Epithelial cell of esophagus (primary cell): ENCODE results near the gene CDC123.

Experiments used
- DNase-seq: peaks from one replicate; pipeline ENCODE4 v3.0.0; 2010; ENCODE audit warnings: low read depth
- H3K4me3 ChIP-seq: 2 replicates; pipeline ENCODE4 v1.5.1; 2011; ENCODE audit warnings: mild to moderate bottlenecking, low read length, control low read depth
- TF ChIP-seq, protein P1 (sequence below): IDR thresholded peaks from 2 replicates; pipeline ENCODE4 v1.5.1; 2011; ENCODE audit warnings: low read depth, mild to moderate bottlenecking, low read length, control low read depth, inconsistent platforms; ENCODE audit not compliant: insufficient read depth; ENCODE audit errors: missing control alignments

CDC123 gene

DNA sequence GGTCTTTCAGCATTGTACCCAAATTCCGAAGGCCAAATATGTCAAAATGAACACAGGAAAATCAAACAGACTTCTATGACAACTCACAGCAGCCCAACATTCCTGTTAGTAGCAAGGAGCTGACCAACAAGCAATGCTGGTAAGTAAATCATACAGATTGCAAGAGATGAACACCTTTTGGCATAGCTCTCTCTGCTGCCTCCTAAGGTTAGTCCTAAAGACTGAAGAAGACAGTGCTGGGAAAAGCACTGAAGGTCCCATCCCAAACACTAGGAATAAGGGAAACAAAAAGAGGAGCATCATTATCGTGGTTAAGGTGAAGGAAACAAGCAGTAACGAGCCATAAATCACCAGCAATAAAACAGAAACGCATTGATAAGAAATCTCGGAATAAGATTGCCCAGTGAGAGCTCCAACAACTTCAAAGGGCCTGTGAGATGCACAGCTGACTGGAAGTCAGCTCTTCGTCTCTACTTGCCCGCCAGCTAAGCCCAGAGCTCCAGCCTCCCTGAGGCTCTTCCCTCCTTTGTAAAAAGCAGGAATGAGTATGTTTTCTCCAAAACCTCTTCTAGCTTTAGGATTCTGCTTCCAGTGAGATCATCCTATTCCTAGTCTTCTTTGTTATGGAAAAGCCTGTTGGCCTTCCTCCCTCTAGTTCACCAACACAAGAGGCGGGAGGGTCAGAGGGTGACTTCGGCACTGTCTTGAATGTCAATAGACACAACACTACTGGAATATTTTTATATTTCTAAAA lies 15.6 kb upstream of the CDC123 start:
- H3K4me3 ChIP-seq = no peak overlapping the region
- TF ChIP-seq, protein P1, sequence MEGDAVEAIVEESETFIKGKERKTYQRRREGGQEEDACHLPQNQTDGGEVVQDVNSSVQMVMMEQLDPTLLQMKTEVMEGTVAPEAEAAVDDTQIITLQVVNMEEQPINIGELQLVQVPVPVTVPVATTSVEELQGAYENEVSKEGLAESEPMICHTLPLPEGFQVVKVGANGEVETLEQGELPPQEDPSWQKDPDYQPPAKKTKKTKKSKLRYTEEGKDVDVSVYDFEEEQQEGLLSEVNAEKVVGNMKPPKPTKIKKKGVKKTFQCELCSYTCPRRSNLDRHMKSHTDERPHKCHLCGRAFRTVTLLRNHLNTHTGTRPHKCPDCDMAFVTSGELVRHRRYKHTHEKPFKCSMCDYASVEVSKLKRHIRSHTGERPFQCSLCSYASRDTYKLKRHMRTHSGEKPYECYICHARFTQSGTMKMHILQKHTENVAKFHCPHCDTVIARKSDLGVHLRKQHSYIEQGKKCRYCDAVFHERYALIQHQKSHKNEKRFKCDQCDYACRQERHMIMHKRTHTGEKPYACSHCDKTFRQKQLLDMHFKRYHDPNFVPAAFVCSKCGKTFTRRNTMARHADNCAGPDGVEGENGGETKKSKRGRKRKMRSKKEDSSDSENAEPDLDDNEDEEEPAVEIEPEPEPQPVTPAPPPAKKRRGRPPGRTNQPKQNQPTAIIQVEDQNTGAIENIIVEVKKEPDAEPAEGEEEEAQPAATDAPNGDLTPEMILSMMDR = no peak
- DNase-seq = peak; percentile 19

DNA sequence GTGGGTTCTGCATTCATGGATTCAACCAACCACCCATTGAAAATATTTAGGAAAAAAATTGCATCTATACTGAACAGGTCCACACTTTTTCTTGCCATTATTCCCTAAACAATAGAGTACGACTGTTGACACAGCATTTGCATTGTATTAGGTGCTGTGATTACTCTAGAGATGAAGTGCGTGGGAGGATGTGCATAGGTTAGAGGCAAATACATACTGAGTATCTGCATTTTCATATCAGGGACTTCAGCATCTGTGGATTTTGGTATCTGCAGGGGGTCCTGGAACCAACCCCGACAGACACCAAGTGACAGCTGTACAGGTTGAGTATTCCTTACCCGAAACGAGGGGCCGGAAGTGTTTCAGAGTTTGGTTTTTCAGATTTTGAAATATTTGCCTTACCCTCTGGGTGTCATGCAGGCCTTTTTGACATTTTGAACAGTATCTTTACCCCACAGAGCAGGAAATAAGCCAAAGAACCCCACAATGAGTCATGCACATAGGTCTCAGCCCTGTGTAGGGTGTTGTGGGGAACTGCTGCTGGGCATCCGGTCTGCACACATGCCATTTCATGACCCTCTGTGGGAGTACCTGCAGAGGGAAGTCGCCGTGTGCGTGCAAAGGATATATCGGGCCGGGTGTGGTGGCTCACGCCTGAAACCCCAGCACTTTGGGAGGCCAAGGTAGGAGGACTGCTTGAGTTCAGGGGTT lies 14.8 kb upstream of the CDC123 start:
- DNase-seq = peak; percentile 66
- H3K4me3 ChIP-seq = no peak overlapping the region
- TF ChIP-seq, protein P1 = no peak

DNA sequence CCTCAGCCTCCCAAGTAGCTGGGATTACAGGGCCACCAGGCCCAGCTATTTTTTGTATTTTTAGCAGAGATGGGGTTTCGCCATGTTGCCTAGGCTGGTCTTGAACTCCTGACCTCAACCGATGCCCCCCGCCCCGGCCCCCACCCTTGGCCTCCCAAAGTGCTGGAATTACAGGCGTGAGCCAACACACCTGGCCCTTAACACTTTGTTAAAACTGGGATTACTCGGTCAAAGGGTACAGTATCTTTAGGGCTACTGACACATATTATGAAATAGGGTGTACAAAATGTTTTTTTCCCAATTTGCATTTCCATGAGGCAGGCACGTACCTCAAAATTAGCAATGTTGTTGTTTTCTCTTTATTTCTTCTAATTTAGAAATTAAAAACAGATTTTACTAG lies 11.8 kb upstream of the CDC123 start:
- TF ChIP-seq, protein P1 = no peak
- DNase-seq = no peak
- H3K4me3 ChIP-seq = no peak overlapping the region

DNA sequence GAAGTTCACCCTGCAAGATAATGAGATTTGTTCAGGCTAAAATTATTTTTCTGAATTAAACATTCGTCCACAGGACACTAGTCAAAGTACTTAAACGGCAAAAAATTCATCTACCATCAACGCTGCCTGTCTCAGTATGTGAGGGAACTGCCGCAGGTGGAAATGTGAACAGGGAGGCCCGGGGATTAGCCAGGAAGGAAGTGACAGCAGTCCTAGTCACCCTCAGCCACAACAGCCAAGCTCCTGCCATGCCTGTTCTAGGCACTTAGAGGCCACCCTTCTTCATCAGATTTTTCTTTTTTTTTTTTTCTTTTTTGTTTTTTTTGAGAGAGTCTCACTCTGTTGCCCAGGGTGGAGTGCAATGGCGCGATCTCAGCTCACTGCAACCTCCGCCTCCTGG lies 9.7 kb upstream of the CDC123 start:
- TF ChIP-seq, protein P1 = no peak
- H3K4me3 ChIP-seq = no peak overlapping the region
- peak; percentile 67 for DNase-seq

DNA sequence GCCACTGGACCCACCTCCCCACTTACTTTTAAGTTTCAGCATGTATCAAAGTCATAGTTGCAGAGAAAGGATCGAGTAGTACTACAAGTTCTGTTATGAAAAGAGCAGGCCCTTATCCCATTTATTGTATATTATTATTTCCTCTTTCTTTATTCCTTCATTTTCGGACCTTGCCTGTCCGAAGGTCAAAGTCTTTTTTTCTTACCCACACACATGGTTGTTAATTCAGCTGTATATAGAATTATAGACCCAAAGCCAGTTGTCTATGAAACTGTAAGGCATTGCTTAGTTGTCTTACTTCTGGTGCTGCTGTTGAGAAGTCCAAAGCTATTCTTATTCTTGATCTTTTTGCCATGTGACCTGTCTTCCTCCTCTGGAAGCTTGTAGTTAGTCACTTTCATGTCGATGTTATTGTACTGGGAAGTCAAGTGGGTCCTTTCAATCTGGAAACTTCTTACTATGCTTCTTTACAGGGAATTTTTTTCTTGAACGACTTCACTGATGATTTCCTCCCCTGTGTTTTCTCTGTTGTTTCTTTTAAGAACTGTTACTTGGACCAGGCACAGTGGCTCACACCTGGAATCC lies 8.6 kb upstream of the CDC123 start:
- no peak overlapping the region for H3K4me3 ChIP-seq
- DNase-seq = no peak
- TF ChIP-seq, protein P1 = no peak

DNA sequence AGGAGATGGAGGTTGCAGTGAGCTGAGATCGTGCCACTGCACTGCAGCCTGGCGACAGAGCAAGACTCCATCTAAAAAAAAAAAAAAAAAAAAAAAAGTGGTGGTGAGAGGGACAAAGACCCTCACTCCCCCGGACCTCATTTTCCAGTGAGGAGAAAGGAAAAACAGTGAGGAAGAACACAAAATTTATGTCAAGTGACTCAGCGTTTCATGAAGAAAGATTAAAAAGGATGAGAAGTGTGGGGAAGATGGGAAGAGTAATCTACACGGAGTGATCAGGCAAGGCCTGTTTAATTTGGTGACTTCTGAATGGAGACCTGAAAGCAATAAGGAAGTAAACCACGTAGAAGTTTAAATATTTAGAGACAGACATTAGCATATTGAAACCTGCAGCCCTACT lies 7.3 kb upstream of the CDC123 start:
- H3K4me3 ChIP-seq = no peak overlapping the region
- TF ChIP-seq, protein P1 = no peak
- DNase-seq = no peak
